HG03280 (cell line): ENCODE results near the gene P3H2.
"Not testable (repeated sequence)": the region's sequence is repeated elsewhere in the genome, so short reads cannot be mapped to it uniquely, and the experiment has no call there.

Source experiments
- ATAC-seq: cut with Tn5 transposase; IDR thresholded peaks from one replicate; pipeline ENCODE4 v1.9.1; 2021; ENCODE audit warnings: mild to moderate bottlenecking, moderate library complexity; ENCODE audit not compliant: unreplicated experiment

P3H2 gene

DNA sequence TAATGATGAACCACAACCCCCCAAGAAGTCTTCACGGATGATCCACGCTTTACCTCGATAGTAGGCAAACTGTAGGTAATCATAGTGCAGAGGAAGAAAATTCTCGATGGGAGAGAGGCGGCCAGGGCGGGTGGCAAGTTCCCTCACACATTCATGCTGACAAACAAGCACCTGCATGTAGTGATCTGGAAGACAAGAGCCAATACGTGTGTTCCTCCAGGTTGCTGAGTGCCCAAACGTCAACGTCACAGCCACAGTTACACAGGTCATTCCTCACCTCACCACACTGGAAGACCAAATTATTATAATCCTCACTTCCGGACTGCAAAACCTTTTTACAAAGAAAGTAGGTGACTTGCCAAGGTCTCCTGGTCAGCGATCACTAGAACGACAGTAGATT is 131.8 kb downstream of the P3H2 start:
- no peak for ATAC-seq

DNA sequence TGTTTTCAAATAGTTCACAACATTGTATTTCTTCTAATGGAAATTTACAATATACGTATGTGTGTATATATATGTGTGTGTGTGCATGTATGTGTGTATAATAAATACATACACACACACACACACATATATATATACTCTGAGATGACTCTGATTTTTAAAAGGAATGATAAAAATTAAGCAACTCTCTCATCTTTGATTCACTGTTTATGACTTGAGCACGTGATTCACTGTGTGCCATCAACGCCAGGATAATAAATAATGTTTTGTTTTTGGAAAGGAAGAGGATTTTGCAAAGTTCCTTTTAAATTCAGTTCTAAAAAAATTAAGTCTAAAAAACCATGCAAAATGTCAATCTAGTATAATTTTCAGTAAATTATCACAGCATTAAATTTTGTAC is 132.4 kb downstream of the P3H2 start:
- ATAC-seq = no peak

DNA sequence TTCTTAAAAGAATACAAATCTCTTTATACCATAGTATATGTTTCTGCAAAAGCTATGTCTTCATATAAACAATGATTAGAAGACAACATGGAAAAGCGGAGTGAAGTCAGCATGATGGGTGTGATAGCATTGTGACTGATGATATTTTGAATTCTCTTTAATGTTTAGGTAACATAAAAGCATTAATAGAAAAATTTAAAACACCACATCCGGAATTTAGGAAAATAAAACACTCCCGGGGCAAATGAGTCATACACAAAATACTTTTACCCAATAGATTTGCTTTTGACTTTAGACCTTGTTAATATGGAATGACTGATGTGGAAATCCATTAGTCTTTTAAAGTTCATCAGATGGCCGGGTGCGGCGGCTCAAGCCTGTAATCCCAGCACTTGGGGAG is 134.7 kb downstream of the P3H2 start:
- ATAC-seq = no peak

DNA sequence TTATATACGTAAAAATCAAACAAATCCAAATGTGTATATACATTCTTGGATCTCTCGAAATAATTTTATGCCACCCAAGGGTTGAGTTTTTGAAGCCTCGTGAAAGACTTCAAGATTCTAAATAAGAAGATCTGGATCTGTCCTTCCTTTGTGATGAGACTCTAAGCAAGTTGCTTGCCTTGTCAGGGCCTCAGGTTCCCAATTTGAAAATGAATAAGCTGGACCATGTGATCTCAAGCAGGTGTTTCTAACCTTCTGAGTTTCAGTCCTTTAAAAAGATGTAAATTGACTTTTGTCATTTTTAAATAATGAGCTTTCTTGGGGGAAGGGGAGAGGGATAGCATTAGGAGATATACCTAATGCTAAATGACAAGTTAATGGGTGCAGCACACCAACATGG is 137.1 kb downstream of the P3H2 start:
- no peak for ATAC-seq

DNA sequence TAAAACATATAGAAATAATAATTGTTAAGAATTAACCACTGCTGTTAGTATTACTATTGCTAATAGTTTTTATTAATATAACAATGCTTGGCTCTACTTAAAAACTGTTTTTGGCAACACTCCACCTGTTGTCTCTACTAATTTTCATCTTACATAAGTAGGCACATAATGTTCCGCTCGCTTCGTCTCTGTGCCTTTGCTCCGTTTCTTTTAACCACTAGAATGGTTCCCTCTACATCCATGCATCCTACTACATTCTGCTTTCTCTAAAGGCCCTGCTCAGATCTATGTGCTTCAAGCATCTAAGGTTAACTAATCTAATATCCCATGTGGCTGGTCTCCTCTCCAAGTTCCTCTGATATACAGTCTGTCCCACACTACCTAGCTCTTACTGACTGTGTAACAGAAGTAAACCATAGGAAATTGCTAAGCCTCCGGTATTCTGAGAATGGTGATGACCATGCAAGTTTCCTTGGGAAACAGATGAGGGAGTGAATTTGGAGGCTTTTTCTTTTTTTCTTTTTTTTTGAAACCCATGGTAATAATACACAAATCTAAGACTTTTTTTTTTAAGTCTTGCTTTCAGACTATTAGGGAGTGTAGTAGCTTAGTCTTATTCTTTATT is 138.3 kb downstream of the P3H2 start:
- ATAC-seq = no peak

DNA sequence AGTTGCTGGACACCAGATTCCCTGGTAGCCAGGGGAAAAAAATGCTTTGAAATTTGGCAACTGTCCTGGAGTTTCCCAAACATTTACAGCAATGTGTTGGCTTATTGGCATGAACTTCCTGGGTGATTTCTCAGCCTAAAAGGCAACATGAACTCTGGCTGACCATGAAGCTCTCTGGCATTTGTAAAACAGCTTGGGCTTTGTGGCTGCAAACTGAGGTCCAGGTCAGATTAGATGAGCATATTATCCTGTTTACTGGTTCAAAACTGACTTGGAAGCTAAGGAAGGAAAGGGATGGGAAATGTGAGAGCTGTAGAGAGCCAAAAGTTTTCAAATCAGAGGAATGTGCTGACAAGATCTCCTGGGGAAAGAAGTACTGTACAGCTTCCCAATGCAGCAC is 139.0 kb downstream of the P3H2 start:
- ATAC-seq = no peak

DNA sequence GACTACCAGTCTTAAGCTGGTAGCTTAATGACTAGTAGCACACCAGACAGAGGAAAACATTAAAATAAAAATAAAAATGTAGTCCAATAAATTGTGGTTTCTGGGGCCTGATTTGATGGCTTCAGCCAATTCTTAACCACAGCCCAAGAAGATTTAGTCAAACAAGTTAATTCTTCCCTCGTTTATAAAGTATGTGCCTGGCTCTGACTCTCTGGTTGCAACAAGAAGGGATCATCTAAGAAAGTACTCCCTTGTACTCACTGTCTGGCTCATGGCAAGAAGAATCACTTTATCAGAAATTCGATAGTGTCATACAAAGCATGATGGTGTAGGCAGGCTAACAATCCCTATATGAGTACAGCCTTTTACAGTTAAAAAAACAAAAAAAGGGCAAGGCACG is 141.9 kb downstream of the P3H2 start:
- no peak for ATAC-seq

DNA sequence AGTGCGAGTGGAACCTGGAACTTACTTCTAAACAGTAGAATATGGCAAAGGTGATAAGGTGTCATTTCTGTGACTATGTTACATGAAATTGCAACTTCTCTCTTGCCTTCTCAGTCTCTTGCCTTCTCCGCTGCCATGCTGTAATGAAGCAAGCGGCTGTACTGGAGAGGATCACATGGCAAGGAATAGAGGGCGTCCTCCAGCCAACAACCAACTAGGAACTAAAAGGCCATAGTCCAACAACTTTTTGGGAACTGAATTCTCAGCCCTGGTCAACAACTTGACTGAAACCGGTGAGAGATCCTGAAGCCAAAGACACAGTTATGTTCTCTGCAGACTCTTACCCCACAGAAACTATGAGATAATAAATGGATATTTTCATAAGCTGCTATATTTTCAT is 143.5 kb downstream of the P3H2 start:
- no peak for ATAC-seq

DNA sequence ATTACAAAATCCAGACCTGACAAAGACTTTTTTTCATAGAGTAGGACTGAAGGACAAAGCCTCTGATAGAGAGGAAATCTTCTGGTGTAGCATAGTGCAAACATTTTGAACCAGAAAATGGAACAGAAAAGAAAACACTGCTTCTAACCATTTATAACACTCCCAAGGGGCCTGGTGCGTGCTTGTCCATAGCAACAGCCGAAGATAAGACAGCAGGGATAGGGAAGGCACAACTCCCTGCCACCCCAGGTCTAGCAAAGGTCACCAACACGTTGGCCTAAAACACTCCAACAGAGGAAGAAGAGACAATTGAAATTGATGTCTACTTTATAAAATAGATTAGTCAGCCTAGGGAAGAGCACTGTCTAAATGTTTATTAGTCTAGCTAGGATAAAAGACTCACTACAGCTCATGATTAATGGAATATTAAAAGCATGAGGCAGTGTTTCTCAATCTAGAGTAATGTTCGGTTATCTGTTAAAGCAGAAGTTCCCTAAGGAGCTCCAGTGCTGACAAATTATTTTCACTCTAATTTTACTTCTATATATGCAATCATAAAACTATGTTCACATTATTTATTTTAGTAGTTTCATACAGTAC is 145.2 kb downstream of the P3H2 start:
- ATAC-seq = no peak

DNA sequence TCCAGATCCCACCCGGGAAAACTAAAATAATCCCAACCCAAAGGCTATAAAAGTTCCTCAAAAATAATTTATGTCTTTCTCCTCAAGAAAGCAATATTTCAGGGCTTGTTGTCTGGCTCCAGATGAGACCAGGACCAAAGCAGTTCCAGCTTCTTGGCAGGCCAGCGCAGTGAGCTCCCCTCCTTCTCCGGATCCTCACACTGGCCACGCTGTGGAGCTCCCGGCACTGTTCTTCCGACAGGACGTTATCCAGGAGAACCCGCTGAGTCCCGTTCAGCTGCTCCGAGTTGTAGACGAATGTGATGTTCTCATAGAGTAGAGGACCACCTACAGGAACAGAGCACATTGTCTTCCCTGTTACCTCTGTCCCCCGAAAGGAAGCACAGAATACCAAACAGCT is 146.3 kb downstream of the P3H2 start:
- no peak for ATAC-seq

DNA sequence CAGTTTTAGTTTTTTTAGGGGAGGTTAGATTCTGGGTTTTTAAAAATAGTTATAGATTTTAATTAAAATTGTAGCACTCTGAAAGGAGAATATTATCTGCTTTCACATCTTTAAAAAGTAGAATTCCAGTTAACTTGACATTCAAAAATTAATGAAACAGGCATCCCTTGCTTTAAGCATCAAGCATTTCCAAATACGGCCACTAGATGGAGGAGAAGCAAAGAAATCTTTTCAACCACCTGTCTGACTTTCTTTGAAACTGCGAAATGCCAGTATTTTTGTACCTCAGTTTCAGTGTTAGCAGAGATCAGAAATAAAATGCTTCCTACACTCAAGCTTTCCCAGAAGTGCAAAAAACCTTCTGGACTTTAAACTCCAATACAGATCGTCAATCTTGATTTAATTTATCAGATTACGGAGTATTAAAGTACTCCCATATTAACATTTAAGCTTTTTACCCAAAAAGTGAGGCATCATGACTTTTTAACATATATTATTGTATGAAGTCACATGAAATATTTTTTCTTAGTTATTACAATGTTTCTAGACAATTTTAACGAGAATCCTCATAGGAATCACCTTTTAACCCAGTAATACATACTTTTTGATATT is 153.3 kb downstream of the P3H2 start:
- peak; percentile 85 for ATAC-seq

DNA sequence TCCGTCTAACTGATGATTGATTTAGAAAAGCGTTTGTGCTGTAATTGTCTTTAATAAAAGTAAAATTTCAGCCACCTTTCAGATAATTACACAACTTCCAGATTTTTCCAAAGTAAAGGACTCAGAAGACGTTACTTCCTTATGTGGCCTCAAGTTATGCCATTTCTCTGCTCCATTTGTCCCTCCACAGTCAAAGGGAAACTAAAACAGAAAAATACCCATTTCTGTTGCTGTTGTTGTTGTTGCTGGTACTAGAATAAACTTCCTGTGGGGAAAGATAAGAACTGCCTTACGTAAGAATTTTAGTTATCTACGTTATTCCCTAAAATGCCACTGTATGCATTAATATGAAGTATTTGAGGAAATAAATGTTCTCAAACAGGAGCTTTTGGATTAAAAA is 153.9 kb downstream of the P3H2 start:
- peak; percentile 73 for ATAC-seq

DNA sequence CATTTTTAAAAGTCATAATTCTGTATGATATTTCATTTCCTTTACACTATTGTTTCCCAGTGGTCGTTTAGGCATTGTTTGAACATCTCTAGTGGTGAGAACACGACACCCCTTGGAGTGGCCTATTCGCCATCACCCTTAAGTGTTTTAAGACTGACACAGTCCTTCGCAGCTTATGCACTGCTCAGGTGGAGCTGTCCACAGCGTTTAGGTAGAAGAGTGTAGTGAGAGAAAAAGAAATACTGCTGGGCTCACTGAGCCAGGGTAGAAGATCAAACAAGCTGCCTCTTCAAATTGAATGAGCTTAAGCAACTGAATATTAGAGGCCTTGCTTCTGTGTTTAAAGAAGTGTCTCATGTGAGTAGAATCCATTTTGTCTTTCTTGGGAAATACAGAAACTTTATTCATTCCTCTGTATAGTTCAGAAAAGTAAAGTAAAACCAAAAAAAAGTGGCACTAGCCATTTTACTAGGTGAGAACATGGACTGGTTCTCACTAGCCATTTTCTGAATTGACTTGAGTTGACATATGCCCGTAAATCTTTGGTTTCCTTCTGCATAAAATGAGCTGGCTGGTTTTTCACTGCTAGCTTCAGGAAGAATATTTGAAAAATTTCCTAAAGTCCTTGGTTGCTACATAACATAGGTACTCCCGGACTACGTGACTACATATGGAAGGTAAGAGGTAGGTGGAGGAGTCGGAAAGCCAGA is 155.9 kb downstream of the P3H2 start:
- no peak for ATAC-seq

DNA sequence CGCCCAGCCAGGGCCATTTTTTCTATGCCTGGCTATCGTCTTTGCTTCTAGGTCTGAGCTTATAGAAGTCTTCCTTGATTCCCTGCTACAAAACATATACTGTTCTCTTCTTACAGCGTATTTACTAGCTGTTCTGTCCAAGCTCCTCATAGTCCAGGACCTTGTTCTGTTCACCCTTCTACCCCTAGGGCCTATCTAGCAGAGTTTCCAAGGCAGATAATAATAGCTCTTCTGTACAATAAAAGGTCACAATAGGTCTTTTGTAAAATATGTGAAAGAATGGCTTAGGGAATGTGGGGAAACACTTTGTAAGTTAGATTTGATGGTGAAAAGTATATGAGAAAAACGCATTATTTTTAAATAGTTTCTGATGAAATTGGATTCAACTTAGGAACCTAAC is 158.2 kb downstream of the P3H2 start:
- no peak for ATAC-seq

DNA sequence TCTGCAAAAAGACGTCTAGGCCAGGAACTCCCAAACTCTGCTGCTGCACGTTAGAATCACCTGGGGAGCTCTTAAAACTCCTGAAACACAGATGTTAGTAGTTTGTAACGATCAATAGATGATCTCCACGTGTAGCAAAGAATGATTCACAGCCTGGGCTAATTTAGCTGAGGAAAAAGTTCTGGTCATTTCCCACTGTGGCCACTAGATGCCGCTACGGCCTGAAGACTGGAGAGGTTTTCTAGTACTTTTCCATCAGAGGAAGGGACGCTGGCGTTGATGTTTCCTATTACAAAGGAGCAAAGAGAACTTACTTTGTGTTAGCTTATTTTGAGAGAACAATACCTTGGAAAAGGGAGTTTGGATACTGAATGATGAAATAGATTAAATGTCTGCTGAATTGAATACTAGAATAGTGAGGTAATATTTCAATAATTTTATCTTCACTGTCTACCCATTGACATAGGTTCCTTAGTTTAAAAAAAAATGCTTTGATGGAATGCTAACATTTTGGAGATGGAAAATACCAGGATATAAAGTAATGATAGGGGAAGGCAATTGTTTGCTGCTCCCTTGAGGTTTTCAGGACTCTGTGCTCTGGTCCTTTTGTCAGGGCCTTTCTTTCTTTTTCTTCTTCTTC is 159.1 kb downstream of the P3H2 start:
- ATAC-seq = peak; percentile 71

DNA sequence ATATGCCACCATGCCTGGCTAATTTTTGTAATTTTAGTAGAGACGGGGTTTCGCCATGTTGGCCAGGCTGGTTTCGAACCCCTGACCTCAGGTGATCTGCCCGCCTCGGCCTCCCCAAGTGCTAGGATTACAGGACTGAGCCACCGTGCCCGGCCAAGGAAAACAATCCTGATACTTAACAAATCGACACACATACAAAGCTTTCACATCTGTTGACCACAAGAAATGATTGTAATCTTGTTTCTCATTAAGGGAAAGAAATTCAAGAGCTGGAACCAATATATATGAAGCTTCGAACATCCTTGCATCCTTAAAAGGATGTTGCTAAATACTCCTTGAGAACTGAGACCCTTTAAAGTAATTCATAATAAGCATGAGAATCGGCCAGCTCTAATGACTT is 159.6 kb downstream of the P3H2 start:
- ATAC-seq = not testable (repeated sequence)

DNA sequence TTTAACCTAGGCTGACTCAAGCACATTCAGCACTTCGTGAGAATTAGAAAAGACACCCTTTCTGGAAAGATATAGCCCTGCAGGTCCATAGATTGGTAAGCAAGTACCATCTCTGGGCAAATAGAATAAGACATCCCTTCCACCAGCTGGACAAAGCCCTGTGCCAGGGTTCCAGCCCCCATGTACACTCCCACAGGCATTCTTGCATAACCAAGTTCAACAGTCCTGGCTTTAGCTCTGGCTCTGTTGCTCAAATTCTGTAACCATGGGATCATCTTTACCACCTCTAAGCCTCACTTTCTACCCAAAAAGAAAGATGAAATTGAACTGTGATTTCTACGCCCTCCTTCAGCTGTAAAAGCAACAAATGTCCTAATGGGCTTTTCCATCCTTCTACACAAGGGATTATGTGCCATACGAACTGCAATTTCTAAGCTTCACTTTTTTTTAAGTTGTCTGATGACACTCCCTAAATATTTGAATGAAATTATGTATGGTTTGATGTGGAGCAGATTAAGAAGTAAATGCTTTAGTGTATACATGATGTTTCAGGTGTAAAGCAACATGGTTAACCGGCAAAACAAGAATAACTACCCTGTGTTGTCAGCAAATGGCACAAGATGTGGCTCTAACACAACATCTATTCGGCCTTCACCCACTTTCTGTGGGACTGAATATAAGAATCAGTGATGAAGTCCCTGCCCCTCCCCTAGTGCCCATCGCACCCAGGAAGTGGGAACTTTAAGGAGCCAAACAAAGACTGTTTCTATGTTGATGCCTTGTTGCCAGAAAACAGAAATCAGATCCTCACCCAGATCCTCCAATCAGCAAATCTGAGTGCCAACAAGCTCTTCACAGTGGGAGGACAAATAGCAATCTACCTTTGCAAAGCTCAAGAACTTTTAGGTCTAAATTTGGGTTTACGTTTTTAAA is 165.7 kb downstream of the P3H2 start:
- ATAC-seq = no peak

DNA sequence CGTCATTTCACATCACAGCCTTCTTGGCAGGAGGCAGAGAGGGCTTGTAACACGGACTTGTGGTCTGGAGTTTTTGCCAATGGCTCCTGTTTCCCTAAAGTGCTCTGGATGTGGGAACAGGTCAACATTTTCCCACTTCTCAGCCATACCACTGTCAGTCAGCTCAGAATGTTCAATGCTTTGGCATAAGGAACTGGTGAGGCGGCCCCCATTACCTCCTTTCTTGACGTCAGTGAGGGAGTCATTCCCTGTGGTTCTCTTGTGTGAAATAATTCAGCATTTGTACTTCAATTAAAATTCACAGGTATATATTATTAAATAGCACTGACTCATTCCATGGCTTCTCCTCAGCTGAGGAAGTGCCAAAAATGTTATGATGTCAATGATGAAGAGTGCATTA is 167.1 kb downstream of the P3H2 start:
- no peak for ATAC-seq

DNA sequence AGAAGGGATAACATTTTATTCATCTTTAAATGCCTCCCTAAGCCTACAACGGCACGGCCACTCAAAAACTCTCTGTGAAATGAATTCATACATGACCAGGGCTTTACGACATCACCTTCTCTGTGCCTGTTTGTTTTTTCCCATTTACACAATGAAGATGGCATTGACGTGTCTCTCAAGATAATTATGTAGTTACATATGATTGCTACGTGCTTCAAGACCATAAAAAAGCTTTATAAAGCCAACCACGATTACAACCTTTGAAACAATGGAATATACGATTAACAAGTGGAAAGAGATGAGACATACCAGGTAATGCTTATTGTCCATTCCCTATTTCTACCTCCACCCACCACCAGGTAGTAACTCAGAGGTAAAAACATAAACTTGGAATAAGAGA is 168.4 kb downstream of the P3H2 start:
- no peak for ATAC-seq

DNA sequence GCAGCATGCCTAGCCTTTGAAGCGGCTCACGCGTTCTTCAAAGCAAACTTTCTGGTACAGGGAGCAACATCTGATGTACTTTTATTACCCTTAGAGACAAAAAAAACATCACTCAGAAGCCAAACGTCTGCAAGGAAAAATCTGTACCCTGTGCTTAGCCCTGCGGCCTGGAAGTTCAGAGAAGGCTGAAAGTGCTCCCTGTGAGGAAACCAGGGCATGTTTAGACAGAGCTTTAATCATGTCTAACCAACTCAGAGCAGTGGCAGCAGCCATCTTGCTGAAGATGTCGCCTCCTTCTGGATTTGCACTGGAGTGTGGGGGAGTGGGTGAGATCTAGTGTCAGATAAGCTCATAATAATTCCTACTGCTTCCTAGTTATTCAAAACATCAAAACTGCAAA is 170.4 kb downstream of the P3H2 start:
- no peak for ATAC-seq

DNA sequence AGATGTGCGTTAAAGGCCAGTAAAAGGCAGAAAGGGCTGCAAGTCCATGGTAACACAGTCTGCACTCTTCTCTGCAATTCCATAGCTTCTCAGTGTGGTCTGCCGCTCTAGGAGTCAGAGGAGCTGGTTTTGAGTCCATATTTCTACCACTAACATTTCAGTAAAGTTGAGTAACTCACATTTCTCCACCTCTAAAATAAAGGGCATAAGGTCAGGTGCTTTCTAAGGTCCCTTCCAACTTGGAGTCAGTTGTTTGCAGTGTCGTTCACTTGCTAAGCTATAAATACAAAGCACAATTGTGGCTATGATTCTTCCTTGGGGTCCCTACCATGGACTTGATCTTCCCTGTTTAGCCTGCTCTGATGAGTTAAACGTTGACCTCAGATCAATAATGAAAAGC is 171.1 kb downstream of the P3H2 start:
- ATAC-seq = no peak
